HL-60 (cell line): Measurements from ENCODE around the gene GUCA1C.

Experiments used
- POLR2AphosphoS5 ChIP-seq: IDR thresholded peaks from 2 replicates; pipeline ENCODE4 v1.6.1; 2012; ENCODE audit warnings: low read depth
- SPI1 ChIP-seq: IDR thresholded peaks from 2 replicates; pipeline ENCODE4 v1.6.1; 2012; ENCODE audit warnings: low read depth, mild to moderate bottlenecking, borderline replicate concordance
- TF ChIP-seq, protein P1 (sequence below): IDR thresholded peaks from one replicate; pipeline ENCODE4 v1.5.1; 2011; ENCODE audit warnings: low read length, control low read depth, inconsistent platforms; ENCODE audit not compliant: insufficient read depth

- TF ChIP-seq, protein P1, sequence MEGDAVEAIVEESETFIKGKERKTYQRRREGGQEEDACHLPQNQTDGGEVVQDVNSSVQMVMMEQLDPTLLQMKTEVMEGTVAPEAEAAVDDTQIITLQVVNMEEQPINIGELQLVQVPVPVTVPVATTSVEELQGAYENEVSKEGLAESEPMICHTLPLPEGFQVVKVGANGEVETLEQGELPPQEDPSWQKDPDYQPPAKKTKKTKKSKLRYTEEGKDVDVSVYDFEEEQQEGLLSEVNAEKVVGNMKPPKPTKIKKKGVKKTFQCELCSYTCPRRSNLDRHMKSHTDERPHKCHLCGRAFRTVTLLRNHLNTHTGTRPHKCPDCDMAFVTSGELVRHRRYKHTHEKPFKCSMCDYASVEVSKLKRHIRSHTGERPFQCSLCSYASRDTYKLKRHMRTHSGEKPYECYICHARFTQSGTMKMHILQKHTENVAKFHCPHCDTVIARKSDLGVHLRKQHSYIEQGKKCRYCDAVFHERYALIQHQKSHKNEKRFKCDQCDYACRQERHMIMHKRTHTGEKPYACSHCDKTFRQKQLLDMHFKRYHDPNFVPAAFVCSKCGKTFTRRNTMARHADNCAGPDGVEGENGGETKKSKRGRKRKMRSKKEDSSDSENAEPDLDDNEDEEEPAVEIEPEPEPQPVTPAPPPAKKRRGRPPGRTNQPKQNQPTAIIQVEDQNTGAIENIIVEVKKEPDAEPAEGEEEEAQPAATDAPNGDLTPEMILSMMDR: peak; percentile 49
- TF ChIP-seq POLR2AphosphoS5: no peak
- no peak for TF ChIP-seq SPI1
These were observed 38.7 kb downstream of the GUCA1C start for GRCh38 chr3:108914774-108915641.
